HEK293 (cell line): ENCODE data around the gene DGCR2.
"Not testable (repeated sequence)": the region's sequence is repeated elsewhere in the genome, so short reads cannot be mapped to it uniquely, and the experiment has no call there.

ENCODE experiments used
- HOXA7 ChIP-seq: sonication (generic); formaldehyde crosslinking; IDR thresholded peaks from 2 replicates; pipeline ENCODE4 v1.8.1; 2022; ENCODE audit warnings: missing genetic modification reagents, borderline replicate concordance
- ZBTB20 ChIP-seq: fragments of 450-650 bp; formaldehyde crosslinking; IDR thresholded peaks from 2 replicates; pipeline ENCODE4 v1.5.1; 2016; ENCODE audit warnings: missing biosample characterization, missing genetic modification characterization
- ZBTB7A ChIP-seq: fragments of 450-650 bp; formaldehyde crosslinking; IDR thresholded peaks from 2 replicates; pipeline ENCODE4 v1.5.1; 2016; ENCODE audit warnings: low read depth, missing biosample characterization, missing genetic modification characterization
- ZNF302 ChIP-seq: fragments of 450-650 bp; formaldehyde crosslinking; IDR thresholded peaks from 2 replicates; pipeline ENCODE4 v1.5.1; 2016; ENCODE audit warnings: missing biosample characterization, missing genetic modification characterization, low read depth
- ZNF404 ChIP-seq: fragments of 450-650 bp; formaldehyde crosslinking; IDR thresholded peaks from 2 replicates; pipeline ENCODE4 v1.5.1; 2017; ENCODE audit warnings: missing biosample characterization, missing genetic modification characterization
- ZNF544 ChIP-seq: fragments of 450-650 bp; formaldehyde crosslinking; IDR thresholded peaks from 2 replicates; pipeline ENCODE4 v1.5.0; 2017; ENCODE audit warnings: missing biosample characterization, missing genetic modification characterization
- ZNF677 ChIP-seq: fragments of 450-650 bp; IDR thresholded peaks from 2 replicates; pipeline ENCODE4 v1.5.0; 2018; ENCODE audit warnings: missing biosample characterization, mild to moderate bottlenecking, missing genetic modification characterization, moderate library complexity
- ZNF768 ChIP-seq: fragments of 450-650 bp; formaldehyde crosslinking; IDR thresholded peaks from 2 replicates; pipeline ENCODE4 v1.5.1; 2018; ENCODE audit warnings: missing biosample characterization, mild to moderate bottlenecking, missing genetic modification characterization
- TF ChIP-seq, protein P1 (sequence below): fragments of 450-650 bp; formaldehyde crosslinking; IDR thresholded peaks from 2 replicates; pipeline ENCODE4 v1.5.1; 2017; ENCODE audit warnings: missing biosample characterization, missing genetic modification characterization
- TF ChIP-seq, protein P2 (sequence below): fragments of 450-650 bp; formaldehyde crosslinking; IDR thresholded peaks from 2 replicates; pipeline ENCODE4 v1.5.1; 2016; ENCODE audit warnings: missing biosample characterization, missing genetic modification characterization
- TF ChIP-seq, protein P3 (sequence below): fragments of 450-650 bp; formaldehyde crosslinking; IDR thresholded peaks from 2 replicates; pipeline ENCODE4 v1.5.1; 2016; ENCODE audit warnings: missing biosample characterization, missing genetic modification characterization
- TF ChIP-seq, protein P4 (sequence below): fragments of 450-650 bp; formaldehyde crosslinking; IDR thresholded peaks from 2 replicates; pipeline ENCODE4 v1.5.1; 2017; ENCODE audit warnings: missing biosample characterization, mild to moderate bottlenecking, missing genetic modification characterization, moderate library complexity

DNA sequence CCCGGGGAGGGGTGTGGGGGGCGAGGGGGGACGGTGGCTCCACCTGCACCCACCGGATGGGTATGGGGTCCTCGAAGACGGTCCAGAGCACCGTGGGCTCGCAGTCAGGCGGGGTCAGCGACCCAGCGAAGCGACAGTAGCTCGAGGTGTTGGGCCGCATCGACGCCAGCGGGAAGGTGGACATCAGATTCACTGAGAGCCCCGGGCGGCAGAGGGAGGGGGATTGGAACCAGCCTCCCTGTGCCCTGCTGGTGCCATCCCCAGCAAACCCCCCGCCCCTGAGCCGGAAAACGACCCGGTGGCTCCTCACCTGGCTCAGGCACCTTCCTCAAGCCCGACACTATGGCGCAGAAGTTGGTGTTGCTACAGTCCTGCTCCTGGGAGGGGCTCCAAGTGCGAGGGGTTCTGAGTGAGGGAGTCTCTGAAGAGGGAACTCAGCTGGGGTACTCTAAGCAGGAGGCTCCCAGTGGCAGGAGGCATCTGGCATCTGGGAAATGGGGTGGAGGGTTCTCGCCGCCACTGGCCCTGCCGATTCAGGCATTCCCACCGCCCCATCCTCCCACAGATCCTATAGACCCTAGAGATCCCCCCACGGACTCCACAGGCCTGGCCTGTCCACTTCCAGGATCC, 89.9 kb downstream of the DGCR2 start:
- TF ChIP-seq, protein P1, sequence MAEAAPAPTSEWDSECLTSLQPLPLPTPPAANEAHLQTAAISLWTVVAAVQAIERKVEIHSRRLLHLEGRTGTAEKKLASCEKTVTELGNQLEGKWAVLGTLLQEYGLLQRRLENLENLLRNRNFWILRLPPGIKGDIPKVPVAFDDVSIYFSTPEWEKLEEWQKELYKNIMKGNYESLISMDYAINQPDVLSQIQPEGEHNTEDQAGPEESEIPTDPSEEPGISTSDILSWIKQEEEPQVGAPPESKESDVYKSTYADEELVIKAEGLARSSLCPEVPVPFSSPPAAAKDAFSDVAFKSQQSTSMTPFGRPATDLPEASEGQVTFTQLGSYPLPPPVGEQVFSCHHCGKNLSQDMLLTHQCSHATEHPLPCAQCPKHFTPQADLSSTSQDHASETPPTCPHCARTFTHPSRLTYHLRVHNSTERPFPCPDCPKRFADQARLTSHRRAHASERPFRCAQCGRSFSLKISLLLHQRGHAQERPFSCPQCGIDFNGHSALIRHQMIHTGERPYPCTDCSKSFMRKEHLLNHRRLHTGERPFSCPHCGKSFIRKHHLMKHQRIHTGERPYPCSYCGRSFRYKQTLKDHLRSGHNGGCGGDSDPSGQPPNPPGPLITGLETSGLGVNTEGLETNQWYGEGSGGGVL (tag by site-specific recombination), result not testable (repeated sequence)
- not testable (repeated sequence) for TF ChIP-seq ZNF404 (tag by site-specific recombination); HOXA7; ZBTB7A (tag by site-specific recombination); ZBTB20 (tag by site-specific recombination); ZNF677 (tag by site-specific recombination); ZNF768 (tag by site-specific recombination); ZNF544 (tag by site-specific recombination); ZNF302 (tag by site-specific recombination)
- TF ChIP-seq, protein P2, sequence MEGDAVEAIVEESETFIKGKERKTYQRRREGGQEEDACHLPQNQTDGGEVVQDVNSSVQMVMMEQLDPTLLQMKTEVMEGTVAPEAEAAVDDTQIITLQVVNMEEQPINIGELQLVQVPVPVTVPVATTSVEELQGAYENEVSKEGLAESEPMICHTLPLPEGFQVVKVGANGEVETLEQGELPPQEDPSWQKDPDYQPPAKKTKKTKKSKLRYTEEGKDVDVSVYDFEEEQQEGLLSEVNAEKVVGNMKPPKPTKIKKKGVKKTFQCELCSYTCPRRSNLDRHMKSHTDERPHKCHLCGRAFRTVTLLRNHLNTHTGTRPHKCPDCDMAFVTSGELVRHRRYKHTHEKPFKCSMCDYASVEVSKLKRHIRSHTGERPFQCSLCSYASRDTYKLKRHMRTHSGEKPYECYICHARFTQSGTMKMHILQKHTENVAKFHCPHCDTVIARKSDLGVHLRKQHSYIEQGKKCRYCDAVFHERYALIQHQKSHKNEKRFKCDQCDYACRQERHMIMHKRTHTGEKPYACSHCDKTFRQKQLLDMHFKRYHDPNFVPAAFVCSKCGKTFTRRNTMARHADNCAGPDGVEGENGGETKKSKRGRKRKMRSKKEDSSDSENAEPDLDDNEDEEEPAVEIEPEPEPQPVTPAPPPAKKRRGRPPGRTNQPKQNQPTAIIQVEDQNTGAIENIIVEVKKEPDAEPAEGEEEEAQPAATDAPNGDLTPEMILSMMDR, result not testable (repeated sequence)
- TF ChIP-seq, protein P3, sequence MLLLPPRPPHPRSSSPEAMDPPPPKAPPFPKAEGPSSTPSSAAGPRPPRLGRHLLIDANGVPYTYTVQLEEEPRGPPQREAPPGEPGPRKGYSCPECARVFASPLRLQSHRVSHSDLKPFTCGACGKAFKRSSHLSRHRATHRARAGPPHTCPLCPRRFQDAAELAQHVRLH (tag by site-specific recombination), result not testable (repeated sequence)
- TF ChIP-seq, protein P4, sequence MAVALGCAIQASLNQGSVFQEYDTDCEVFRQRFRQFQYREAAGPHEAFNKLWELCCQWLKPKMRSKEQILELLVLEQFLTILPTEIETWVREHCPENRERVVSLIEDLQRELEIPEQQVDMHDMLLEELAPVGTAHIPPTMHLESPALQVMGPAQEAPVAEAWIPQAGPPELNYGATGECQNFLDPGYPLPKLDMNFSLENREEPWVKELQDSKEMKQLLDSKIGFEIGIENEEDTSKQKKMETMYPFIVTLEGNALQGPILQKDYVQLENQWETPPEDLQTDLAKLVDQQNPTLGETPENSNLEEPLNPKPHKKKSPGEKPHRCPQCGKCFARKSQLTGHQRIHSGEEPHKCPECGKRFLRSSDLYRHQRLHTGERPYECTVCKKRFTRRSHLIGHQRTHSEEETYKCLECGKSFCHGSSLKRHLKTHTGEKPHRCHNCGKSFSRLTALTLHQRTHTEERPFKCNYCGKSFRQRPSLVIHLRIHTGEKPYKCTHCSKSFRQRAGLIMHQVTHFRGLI (tag by site-specific recombination), result not testable (repeated sequence)
